HCT116 (cell line): ENCODE data around the gene UGT3A2. TPM values are rescaled to one million over a fixed set of nuclear protein-coding genes. Genes with fewer than 3 reads are reported as not detected.

Experiments used
- ATAC-seq: fragments of 200-7000 bp; cut with Tn5 transposase; 2 replicates; pipeline ENCODE4 v1.9.1; 2020; ENCODE audit warnings: mild to moderate bottlenecking, moderate library complexity
- Bru-seq: library from RNA; stranded (reverse); fragments of 400-500 nt; gene quantifications from one replicate; lab custom pipeline; 2021; lab: Mats Ljungman, UMichigan
- BruChase-seq, 2 experiments: library from RNA; stranded (reverse); fragments of 400-500 nt; gene quantifications; one replicate each; lab custom pipeline; 2021; lab: Mats Ljungman, UMichigan
- BruUV-seq: library from RNA; stranded (reverse); fragments of 400-500 nt; replicated peaks from 2 replicates; lab custom pipeline; 2021; lab: Mats Ljungman, UMichigan
- CTCF ChIA-PET: fragments of 300-600 bp; sonication (Branson Sonifier 250); formaldehyde crosslinking; loops from one replicate; lab custom pipeline; 2021; ENCODE audit warnings: antibody characterized with exemption; lab: Charles Lee
- POLR2A ChIA-PET: fragments of 300-600, 350-600 bp; sonication (Branson Sonifier 250); formaldehyde crosslinking; loops from one replicate; lab custom pipeline; 2021; ENCODE audit warnings: antibody characterized with exemption; lab: Charles Lee
- RAD21 ChIA-PET, 2 experiments: fragments of 300-600 bp; sonication (Branson Sonifier 250); formaldehyde crosslinking; loops; one replicate each; lab custom pipeline; 2023; ENCODE audit warnings: low total read pairs in 2 of 2; ENCODE audit not compliant: uncharacterized antibody in 2 of 2, unreplicated experiment in 2 of 2, low non-redundant PET in 1 of 2; lab: Charles Lee
- DNase-seq: peaks from one replicate; pipeline ENCODE4 v3.0.0-alpha.2; 2010; ENCODE audit warnings: low read depth, low spot score
- H2AFZ ChIP-seq: fragments of 200-600 bp; shearing (Covaris generic), sonication (generic); 2 replicates; pipeline ENCODE4 v1.6.1; 2017; ENCODE audit warnings: low read depth, mixed run types, mixed read lengths, antibody characterized with exemption, low read length; ENCODE audit not compliant: poor library complexity, severe bottlenecking
- H3K27ac ChIP-seq: 2 replicates; pipeline ENCODE4 v1.5.1; 2012; ENCODE audit warnings: low read depth, low read length
- H3K27me3 ChIP-seq: fragments of 200-600 bp; sonication (generic); 2 replicates; pipeline ENCODE4 v1.6.1; 2016; ENCODE audit warnings: mixed run types, low read length, mixed read lengths; ENCODE audit not compliant: insufficient read depth
- H3K36me3 ChIP-seq, 2 experiments: fragments of 200-500 bp in 1 of 2; fragments of 200-600 bp in 1 of 2; sonication (Bioruptor generic) in 1 of 2; sonication (generic) in 1 of 2; 2 replicates each; pipeline versions ENCODE4 v1.5.1 to v1.6.1; 2014 to 2016; ENCODE audit warnings: low read length in 2 of 2, inconsistent platforms in 1 of 2, mixed read lengths in 1 of 2, mixed run types in 1 of 2; ENCODE audit not compliant: insufficient read depth in 2 of 2, control insufficient read depth in 1 of 2
- H3K4me1 ChIP-seq, 2 experiments: fragments of 200-600 bp in 1 of 2; sonication (generic) in 1 of 2; 2 replicates each; pipeline versions ENCODE4 v1.5.1 to v1.6.1; 2012 to 2017; ENCODE audit warnings: low read length in 2 of 2, inconsistent platforms in 1 of 2, mild to moderate bottlenecking in 1 of 2, mixed read lengths in 1 of 2, mixed run types in 1 of 2, moderate library complexity in 1 of 2; ENCODE audit not compliant: insufficient read depth in 2 of 2, control insufficient read depth in 1 of 2
- H3K4me2 ChIP-seq: fragments of 200-600 bp; sonication (generic); 2 replicates; pipeline ENCODE4 v1.6.1; 2017; ENCODE audit warnings: mixed run types, low read length, mixed read lengths
- H3K4me3 ChIP-seq, 2 experiments: fragments of 200-600 bp in 1 of 2; sonication (generic) in 1 of 2; replicated peaks in 1 of 2; 2 replicates each; pipeline ENCODE4 v1.5.1; 2011 to 2016; ENCODE audit warnings: low read length in 2 of 2, control low read depth in 1 of 2, low read depth in 1 of 2, mild to moderate bottlenecking in 1 of 2, mixed read lengths in 1 of 2, mixed run types in 1 of 2
- H3K79me2 ChIP-seq: fragments of 200-600 bp; sonication (generic); 2 replicates; pipeline ENCODE4 v1.6.1; 2017; ENCODE audit warnings: mild to moderate bottlenecking, mixed run types, low read length, moderate library complexity, mixed read lengths; ENCODE audit not compliant: insufficient read depth
- H3K9ac ChIP-seq: fragments of 200-600 bp; sonication (generic); 2 replicates; pipeline ENCODE4 v1.6.1; 2016; ENCODE audit warnings: low read length, mixed read lengths
- H3K9me2 ChIP-seq: fragments of 200-600 bp; sonication (generic), shearing (Covaris generic); 2 replicates; pipeline ENCODE4 v1.6.1; 2017; ENCODE audit warnings: mixed run types, mild to moderate bottlenecking, moderate library complexity; ENCODE audit not compliant: insufficient read depth
- H3K9me3 ChIP-seq, 2 experiments: fragments of 200-500 bp in 1 of 2; fragments of 200-600 bp in 1 of 2; sonication (Bioruptor generic) in 1 of 2; sonication (generic) in 1 of 2; 2 replicates each; pipeline ENCODE4 v1.6.1; 2014 to 2017; ENCODE audit warnings: low read length in 2 of 2, mixed read lengths in 2 of 2, inconsistent platforms in 1 of 2, low read depth in 1 of 2, mild to moderate bottlenecking in 1 of 2, mixed run types in 1 of 2, moderate library complexity in 1 of 2; ENCODE audit not compliant: control insufficient read depth in 1 of 2, insufficient read depth in 1 of 2
- H4K20me1 ChIP-seq: fragments of 200-600 bp; sonication (generic), shearing (Covaris generic); 2 replicates; pipeline ENCODE4 v1.6.1; 2017; ENCODE audit warnings: mixed run types, mild to moderate bottlenecking, moderate library complexity; ENCODE audit not compliant: insufficient read depth
- ATF3 ChIP-seq: IDR thresholded peaks from 2 replicates; pipeline ENCODE4 v1.6.1; 2012
- CBX3 ChIP-seq: IDR thresholded peaks from 2 replicates; pipeline ENCODE4 v1.6.1; 2012; ENCODE audit warnings: low read depth
- EGR1 ChIP-seq: IDR thresholded peaks from 2 replicates; pipeline ENCODE4 v1.6.1; 2012; ENCODE audit warnings: low read depth
- ELF1 ChIP-seq: IDR thresholded peaks from 2 replicates; pipeline ENCODE4 v1.6.1; 2012; ENCODE audit warnings: low read depth, borderline replicate concordance
- EZH2 ChIP-seq: fragments of 200-600 bp; sonication (generic); IDR thresholded peaks from 2 replicates; pipeline ENCODE4 v1.6.1; 2017; ENCODE audit warnings: antibody characterized with exemption, mixed run types
- EZH2phosphoT487 ChIP-seq: fragments of 200-600 bp; IDR thresholded peaks from 2 replicates; pipeline ENCODE4 v1.6.1; 2018; ENCODE audit warnings: antibody characterized with exemption, borderline replicate concordance
- MAX ChIP-seq: IDR thresholded peaks from 2 replicates; pipeline ENCODE4 v1.6.1; 2012
- POLR2A ChIP-seq: IDR thresholded peaks from 2 replicates; pipeline ENCODE4 v1.7.0; 2011; ENCODE audit warnings: borderline replicate concordance; ENCODE audit not compliant: insufficient read depth, insufficient read length; ENCODE audit errors: extremely low read depth
- POLR2AphosphoS5 ChIP-seq: IDR thresholded peaks from 2 replicates; pipeline ENCODE4 v1.6.1; 2011; ENCODE audit warnings: mild to moderate bottlenecking, low read depth, low read length, moderate library complexity
- REST ChIP-seq: IDR thresholded peaks from 2 replicates; pipeline ENCODE4 v1.6.1; 2012; ENCODE audit warnings: low read depth
- SP1 ChIP-seq: IDR thresholded peaks from 2 replicates; pipeline ENCODE4 v1.6.1; 2012; ENCODE audit warnings: low read depth
- TCF7L2 ChIP-seq: IDR thresholded peaks from 2 replicates; pipeline ENCODE4 v1.7.0; 2011; ENCODE audit warnings: borderline replicate concordance, inconsistent platforms; ENCODE audit not compliant: insufficient read depth, insufficient read length; ENCODE audit errors: extremely low read depth
- ZFX ChIP-seq: fragments of 450-650 bp; IDR thresholded peaks from 2 replicates; pipeline ENCODE4 v1.6.1; 2017
- intact Hi-C: fragments of 100-400 bp; cut with micrococcal nuclease; formaldehyde crosslinking; loops from 2 replicates; pipeline ENCODE4 v1.10.0; 2022
- long read RNA-seq: library from polyadenylated mRNA; unstranded; transcript quantifications from one replicate; pipeline ENCODE4 v2.0.0, GENCODE V29; 2021; ENCODE audit not compliant: unreplicated experiment
- polyA plus RNA-seq: library from polyadenylated mRNA; unstranded; fragments of >200 nt; gene quantifications from 2 replicates; pipeline ENCODE4 v1.2.1, GENCODE V29; 2012; ENCODE audit warnings: missing spikeins
- total RNA-seq: library from RNA; stranded (reverse); gene quantifications from one replicate; pipeline ENCODE4 v1.2.1, GENCODE V29; 2021; ENCODE audit not compliant: unreplicated experiment
- TF ChIP-seq, protein P1 (sequence below): IDR thresholded peaks from 2 replicates; pipeline ENCODE4 v1.6.1; 2011; ENCODE audit warnings: mild to moderate bottlenecking, low read length, moderate library complexity; ENCODE audit not compliant: insufficient replicate concordance; ENCODE audit errors: extremely low read depth

UGT3A2 gene
- total RNA-seq, result not detected
- not detected in 2 replicates for polyA plus RNA-seq
- Bru-seq, nascent RNA, result percentile 3 among the genes with signal in this experiment
- BruChase-seq, experiment 1, labeled RNA remaining after a 6-hour chase, result not detected
- BruChase-seq, experiment 2, labeled RNA remaining after a 2-hour chase, result percentile 2 among the genes with signal in this experiment
- long read RNA-seq, result 0 reads

DNA sequence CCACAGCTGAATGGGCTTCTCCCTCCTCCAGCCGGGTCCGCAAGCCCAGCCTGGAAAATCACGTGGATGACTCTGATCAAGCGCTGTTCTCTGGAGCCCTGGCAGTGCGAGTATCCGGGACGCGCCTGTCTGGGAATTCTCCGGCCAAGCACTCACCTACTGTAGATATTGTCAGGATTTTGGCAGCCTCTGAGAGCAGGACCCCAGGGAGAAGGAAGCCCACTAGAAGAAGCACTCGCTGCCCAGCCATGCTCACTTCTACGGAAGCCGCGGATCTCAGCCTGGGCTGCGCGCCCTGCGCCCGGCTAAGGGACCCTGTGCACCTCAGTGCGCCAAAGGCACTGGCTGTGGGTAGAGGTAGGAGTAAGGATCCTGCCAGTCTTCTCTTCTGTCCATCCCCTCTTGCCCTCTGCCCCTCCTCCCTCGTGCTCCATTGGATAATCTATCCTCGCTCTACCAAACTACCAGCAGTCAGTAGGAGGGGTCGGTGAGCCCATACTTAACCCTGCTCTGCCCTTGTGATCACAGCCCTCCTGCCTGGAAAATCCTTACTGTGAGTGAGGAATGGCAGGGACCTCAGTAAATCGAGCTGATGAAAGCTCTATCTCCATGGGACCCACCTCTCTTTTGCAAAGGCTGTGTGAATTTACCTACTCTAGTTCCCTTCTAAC, at the start of gene UGT3A2:
UGT3A2 (minus strand) TSS at position 343 of the 671 bp plus-strand sequence; CDS start at position 250, 93 bp downstream.
- no peak for DNase-seq
- H3K27me3 ChIP-seq, result 0 out of 2 replicates have a peak, but pooled peaks cover 3% of the 10 kb centered on the region
- H3K4me1 ChIP-seq, result no peaks in the 10 kb centered on the region
- H3K4me2 ChIP-seq, result no peak within 1 kb of the TSS
- H4K20me1 ChIP-seq, result no peaks in the 10 kb centered on the region
- H3K36me3 ChIP-seq, result no peaks in the 10 kb centered on the region
- H3K79me2 ChIP-seq, result no peaks in the 10 kb centered on the region
- TF ChIP-seq EZH2phosphoT487, result no peak
- no peak for TF ChIP-seq SP1
- TF ChIP-seq POLR2A, result no peak
- TF ChIP-seq, protein P1, sequence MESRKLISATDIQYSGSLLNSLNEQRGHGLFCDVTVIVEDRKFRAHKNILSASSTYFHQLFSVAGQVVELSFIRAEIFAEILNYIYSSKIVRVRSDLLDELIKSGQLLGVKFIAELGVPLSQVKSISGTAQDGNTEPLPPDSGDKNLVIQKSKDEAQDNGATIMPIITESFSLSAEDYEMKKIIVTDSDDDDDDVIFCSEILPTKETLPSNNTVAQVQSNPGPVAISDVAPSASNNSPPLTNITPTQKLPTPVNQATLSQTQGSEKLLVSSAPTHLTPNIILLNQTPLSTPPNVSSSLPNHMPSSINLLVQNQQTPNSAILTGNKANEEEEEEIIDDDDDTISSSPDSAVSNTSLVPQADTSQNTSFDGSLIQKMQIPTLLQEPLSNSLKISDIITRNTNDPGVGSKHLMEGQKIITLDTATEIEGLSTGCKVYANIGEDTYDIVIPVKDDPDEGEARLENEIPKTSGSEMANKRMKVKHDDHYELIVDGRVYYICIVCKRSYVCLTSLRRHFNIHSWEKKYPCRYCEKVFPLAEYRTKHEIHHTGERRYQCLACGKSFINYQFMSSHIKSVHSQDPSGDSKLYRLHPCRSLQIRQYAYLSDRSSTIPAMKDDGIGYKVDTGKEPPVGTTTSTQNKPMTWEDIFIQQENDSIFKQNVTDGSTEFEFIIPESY, result no peak
- TF ChIP-seq EZH2, result no peak
- no peak for TF ChIP-seq EGR1
- TF ChIP-seq ELF1, result no peak
- TF ChIP-seq POLR2AphosphoS5, result no peak
- no peak for TF ChIP-seq ZFX
- no peak for TF ChIP-seq REST
- no peak for TF ChIP-seq CBX3
- TF ChIP-seq TCF7L2, result no peak
- TF ChIP-seq MAX, result no peak
- TF ChIP-seq ATF3, result no peak
- TF ChIP-seq, all 23 proteins: peak for 0
- intact Hi-C loops, result no loop called here
- H2AFZ ChIP-seq, result no peak within 1 kb of the TSS
- ChIA-PET CTCF (interaction anchor here (2.2 kb wide), 1 partner anchor 12 kb away, joined by 7 read pairs; no protein-coding TSS in a partner anchor), RAD21 (no interaction called here), POLR2A (no interaction called here)
- BruUV-seq, result no TSS peak
- H3K4me3 ChIP-seq, result no peak within 1 kb of the TSS
- H3K9me2 ChIP-seq, result no peaks in the 10 kb centered on the region
- H3K9ac ChIP-seq, result no peak within 1 kb of the TSS
- H3K9me3 ChIP-seq, result no peaks in the 10 kb centered on the region
- no peak within 1 kb of the TSS for H3K27ac ChIP-seq
- ATAC-seq, result peak; percentile 34; the same call in 1 of the 2 replicates
